Measurements from ENCODE around the gene NLGN2. TPM values are rescaled to one million over a fixed set of nuclear protein-coding genes. Genes with fewer than 3 reads are reported as not detected.

The NLGN2 gene
- total and polyA plus RNA-seq, 2 donors (not counting 1 experiment from before 2014, with no cell fraction given) = 0.52 to 3.4 TPM

DNA sequence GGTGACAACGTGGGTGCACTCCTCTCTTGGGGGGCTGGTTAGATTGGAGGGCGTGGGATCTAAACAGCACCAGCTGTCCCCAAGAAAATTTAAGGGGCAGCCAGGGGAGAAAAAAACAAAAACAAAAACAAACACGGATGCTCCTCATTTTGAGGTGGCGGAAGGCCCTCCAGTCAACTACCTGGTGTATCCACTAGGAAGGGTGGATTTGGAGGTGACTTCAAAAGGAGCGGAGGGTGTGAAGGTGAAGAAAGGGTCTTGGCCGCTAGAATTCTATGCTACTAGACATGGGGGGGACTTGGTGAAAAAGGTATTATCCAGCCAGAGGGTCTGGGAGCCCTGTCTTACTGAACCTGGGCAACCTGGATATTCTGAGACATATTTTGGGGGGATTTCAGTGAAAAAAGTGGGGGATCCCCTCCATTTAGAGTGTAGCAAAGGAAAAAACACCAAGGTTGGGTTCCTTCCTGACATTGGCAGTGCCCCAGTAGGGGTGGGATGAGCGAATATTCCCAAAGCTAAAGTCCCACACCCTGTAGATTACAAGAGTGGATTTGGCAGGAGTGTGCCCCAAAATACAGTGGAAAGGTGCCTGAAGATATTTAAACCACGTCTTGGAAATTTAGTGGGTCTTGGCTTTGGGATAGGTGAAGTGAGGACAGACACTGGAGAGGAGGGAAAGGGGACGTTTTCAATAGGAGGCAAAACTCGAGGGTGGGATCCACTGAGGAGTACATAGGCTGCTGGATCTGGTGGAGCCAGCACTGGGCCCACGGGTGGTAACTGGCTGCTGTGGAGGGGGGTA is 31.2 kb downstream of the NLGN2 start:
- peak overlapping the region; percentile 93 for H3K4me2 ChIP-seq (replicated peaks; ENCODE audit: low read depth, low read length, poor library complexity, severe bottlenecking)
- Mint-ChIP-seq H3K27me3 (peaks cover 51% of the 10 kb centered on the region), H3K4me1 (peaks cover 48% of the 10 kb centered on the region), H3K9me3 (ENCODE audit: insufficient read depth) (no peaks in the 10 kb centered on the region), H3K4me3 (peak overlapping the region; percentile 84), H3K27ac (peak overlapping the region; percentile 61)
- DNase-seq (no peak), ATAC-seq (ENCODE audit: low read depth) (no peak)
- peak overlapping the region in 2 of 5 experiments; percentile 31 to 43 for H3K4me3 ChIP-seq (ENCODE audit: control extremely low read depth in 1 of 5, extremely low read depth in 1 of 5, insufficient read depth in 1 of 5, low read depth in 2 of 5, low read length in 4 of 5)
- WGBS (ENCODE audit: insufficient coverage) = 48% methylated on average over 6 of the region's 11 CpGs
- no peaks in the 10 kb centered on the region for H3K36me3 ChIP-seq (replicated peaks in 1 of 2; ENCODE audit: control extremely low read depth in 1 of 2, control insufficient read depth in 1 of 2, extremely low read depth in 1 of 2, insufficient read depth in 2 of 2, low read length in 1 of 2)
- TF ChIP-seq, protein P1, sequence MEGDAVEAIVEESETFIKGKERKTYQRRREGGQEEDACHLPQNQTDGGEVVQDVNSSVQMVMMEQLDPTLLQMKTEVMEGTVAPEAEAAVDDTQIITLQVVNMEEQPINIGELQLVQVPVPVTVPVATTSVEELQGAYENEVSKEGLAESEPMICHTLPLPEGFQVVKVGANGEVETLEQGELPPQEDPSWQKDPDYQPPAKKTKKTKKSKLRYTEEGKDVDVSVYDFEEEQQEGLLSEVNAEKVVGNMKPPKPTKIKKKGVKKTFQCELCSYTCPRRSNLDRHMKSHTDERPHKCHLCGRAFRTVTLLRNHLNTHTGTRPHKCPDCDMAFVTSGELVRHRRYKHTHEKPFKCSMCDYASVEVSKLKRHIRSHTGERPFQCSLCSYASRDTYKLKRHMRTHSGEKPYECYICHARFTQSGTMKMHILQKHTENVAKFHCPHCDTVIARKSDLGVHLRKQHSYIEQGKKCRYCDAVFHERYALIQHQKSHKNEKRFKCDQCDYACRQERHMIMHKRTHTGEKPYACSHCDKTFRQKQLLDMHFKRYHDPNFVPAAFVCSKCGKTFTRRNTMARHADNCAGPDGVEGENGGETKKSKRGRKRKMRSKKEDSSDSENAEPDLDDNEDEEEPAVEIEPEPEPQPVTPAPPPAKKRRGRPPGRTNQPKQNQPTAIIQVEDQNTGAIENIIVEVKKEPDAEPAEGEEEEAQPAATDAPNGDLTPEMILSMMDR (IDR thresholded peaks at IDR 0.05) = no peak
- no peak for TF ChIP-seq EZH2 (IDR thresholded peaks at IDR 0.05; ENCODE audit: borderline replicate concordance, insufficient read depth, low read depth, low read length, poor library complexity, severe bottlenecking)
- ChIA-PET CTCF (interaction anchor here (0.8 to 4.2 kb wide), 9 partner anchors 16 to 234 kb away, joined by 3 to 43 read pairs (median 5); partner anchors contain the start of genes SLC35G6 and TMEM95), POLR2A (interaction anchor here (0.6 kb wide), 1 partner anchor 17 kb away, joined by 10 read pairs; no protein-coding TSS in a partner anchor)
- intact Hi-C loops (cut with micrococcal nuclease) = loop anchor here (5.0 kb wide), 2 partner anchors 402 to 1952 kb away; partner anchors contain the start of genes DERL2, MIS12 and SLC16A13
- H4K20me1 ChIP-seq (ENCODE audit: control insufficient read depth, insufficient read depth, low read length, poor library complexity, severe bottlenecking) = peaks cover 49% of the 10 kb centered on the region
- no peak overlapping the region for H2AFZ ChIP-seq (ENCODE audit: insufficient read depth, low read depth, low read length, poor library complexity, severe bottlenecking)
- peaks cover 27% of the 10 kb centered on the region for H3K79me2 ChIP-seq (ENCODE audit: control insufficient read depth, insufficient read depth, low read length)
- H3K27me3 ChIP-seq (replicated peaks in 1 of 4; ENCODE audit: control extremely low read depth in 1 of 4, control insufficient read depth in 3 of 4, insufficient read depth in 4 of 4, low read length in 3 of 4) = peaks cover 0 to 59% (median 34%) of the 10 kb centered on the region in 4 experiments
- peak overlapping the region; percentile 48 for H3K9ac ChIP-seq (ENCODE audit: low read length)
- H3K27ac ChIP-seq (ENCODE audit: low read length in 2 of 2) = no peak overlapping the region
- H3K9me3 ChIP-seq (ENCODE audit: control extremely low read depth in 1 of 3, control insufficient read depth in 2 of 3, insufficient read depth in 1 of 3, low read length in 2 of 3) = peaks cover 0 to 34% (median 0%) of the 10 kb centered on the region in 3 donors
- peaks cover 51 to 53% of the 10 kb centered on the region in 2 donors for H3K4me1 ChIP-seq (ENCODE audit: control insufficient read depth in 2 of 2, insufficient read depth in 2 of 2, low read length in 2 of 2)
